GM18873 (cell line): ENCODE measurements around the gene OR5AU1.
A peak's percentile ranks its signal among the peaks of the same experiment; 100 is the strongest.

Experiments
- ATAC-seq: cut with Tn5 transposase; IDR thresholded peaks from one replicate; pipeline ENCODE4 v1.9.1; 2021; ENCODE audit warnings: mild to moderate bottlenecking, moderate library complexity, moderate number of reproducible peaks; ENCODE audit not compliant: unreplicated experiment, low FRiP score

OR5AU1 gene

DNA sequence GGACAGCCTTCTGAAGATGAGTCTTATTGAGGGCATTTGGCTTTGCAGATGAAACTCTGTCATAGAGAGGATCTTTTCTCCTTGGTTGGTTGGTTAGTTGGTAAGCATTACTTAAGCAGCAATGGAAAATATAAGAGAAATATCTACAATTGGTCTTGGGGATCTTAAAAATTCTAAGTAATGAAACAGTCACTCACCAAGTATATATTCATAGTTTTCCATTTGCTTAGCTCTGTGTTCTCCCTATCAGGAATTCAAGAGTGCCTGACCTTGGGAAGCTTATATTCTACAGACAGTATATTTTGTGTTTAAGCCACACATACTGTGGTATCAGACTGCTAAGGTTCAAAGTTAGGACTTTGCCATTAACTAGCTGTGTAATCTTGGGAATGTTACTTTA is at the start of gene OR5AU1:
Gene OR5AU1, minus strand, starts transcription at position 101 of the 400 bp plus-strand sequence. CDS start 191 bp downstream, outside the sequence.
- ATAC-seq = no peak

DNA sequence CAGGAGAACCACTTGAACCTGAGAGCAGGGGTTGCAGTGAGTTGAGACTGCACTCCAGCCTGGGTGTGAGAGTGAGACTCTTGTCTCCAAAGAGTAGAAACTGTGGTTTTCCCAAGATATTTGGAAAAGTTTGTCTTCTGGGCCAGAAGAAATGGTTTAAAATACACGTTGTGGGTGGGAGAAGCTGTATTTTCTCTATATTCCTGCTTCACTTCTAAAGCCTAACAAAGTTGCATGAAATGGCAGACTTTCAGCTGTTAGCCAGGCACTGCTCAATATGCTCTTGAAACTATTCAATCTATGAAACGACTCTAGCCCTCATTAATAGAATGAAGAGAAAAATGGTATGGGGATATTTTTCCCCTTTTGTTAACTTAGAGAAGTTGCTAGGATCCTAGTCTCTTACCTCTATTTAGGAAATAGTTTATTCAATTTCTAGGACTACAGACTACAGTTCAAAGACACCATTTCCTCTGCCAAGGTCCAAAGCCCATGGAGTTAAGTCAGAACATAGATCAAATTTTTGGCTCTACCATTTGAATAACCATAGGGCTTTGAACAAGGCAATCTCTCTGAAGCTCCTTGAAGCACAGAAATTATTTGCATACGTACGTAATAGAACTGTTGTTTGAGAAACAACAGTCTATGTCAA is 49.3 kb upstream of the OR5AU1 start:
- no peak for ATAC-seq

DNA sequence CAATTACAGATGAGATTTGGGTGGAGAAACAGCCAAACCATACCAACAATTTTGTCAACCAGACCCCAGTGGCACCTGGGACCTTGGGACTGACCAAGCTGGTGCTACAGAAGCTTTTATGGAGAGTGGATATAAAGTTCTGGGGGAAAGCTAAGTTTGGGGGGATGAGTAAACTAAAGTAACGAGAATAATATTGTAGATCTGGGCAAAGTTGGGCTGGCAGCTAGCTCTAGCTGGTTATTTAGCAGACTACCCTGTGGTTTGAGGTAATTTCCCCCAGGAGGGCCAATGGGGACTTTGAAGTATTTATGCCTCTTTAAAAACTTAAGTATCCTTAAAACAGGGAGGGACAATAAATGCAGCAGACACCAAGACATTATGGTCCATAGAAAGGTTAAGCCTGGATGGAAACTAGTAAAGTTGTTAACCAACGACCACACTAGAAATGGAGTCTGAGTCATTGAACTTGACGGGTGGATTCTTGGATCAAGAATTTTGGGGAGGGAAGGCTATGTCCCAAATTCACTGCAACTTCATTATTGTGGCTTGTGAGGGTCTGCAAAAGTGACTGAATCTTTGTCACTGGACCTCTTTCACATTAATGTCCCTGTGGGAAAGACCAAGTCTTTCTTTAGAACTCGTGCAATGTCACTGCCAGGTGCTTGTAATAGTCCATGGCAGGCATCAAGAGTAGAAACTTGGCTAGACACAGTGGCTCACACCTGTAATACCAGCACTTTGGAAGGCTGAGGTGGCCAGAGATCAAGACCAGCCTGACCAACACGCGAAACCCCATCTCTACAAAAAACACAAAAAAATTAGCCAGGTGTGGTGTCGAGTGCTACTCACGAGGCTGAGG is 48.5 kb upstream of the OR5AU1 start:
- no peak for ATAC-seq

DNA sequence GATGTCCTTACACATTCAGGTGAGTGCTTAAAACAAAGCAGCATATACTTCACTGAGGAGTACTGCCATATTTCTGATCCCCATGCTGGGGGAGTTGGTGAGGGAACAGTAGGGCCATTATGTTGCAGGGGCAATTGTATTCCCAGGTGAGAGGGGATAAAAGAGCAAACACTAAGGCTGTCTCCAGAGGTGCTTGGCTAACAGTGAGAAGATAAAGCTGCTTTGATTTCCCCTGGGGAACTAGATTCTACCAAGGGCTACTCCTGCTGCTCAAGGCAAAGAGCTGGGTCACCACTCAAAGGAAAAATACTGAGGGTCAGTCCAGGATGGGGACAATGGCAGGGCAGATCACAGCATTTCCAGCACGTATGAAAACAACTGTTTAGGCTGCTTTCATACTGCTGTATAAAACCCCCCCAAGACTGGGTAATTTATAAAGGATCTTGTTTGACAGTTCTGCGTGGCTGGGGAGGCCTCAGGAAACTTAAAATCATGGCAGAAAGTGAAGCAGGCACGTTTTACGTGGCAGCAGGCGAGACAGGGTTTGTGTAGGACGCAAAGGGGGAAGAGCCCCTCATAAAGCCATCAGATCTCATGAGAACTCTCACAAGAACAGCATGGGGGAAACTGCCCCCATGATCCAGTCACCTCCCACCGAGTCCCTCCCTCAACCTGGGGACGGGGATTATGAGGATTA is 47.8 kb upstream of the OR5AU1 start:
- no peak for ATAC-seq

DNA sequence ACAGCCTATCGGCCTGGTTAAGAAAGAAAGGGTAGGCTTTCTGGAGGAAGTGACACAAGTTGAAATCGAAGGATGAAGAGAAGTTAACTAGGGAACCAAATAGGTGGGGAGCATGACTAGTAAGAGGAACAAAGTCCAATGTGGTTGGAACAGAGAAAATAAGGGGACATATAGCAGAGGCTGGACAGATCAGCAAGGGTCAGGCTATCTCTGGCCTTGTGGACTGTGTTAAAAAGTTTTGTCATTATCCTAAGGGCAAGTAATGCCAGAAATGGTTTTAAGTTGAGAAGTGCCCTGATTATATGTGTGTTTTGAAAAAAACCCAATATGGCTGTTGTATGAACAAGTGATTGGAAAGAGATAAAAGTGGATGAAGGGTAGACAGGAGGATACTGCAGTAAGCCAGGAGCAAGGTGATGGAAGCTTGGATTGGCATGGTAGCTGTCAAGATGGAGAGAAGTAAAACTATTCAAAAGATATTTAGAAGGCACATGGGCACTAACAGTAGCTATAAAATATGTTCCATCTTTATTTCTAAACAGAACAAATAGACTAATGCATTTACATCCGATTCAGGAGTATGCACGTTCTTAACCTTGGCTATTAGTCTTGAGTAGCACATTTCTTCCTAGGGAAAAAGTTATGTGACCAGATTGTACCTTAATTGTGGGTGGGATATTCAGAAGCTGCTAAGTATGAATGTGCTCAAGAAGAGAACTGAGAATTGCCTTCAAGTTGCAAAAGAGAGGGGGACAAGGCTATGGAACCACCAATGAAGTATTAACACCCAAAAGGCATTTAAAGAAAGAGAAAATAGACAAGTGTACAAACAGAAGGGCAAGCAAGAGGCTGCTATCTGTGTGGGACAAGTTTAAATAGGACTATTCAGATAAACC is 46.8 kb upstream of the OR5AU1 start:
- no peak for ATAC-seq

GRCh38 chr14:21201732-21202462 is 46.0 kb upstream of the OR5AU1 start:
- no peak for ATAC-seq

DNA sequence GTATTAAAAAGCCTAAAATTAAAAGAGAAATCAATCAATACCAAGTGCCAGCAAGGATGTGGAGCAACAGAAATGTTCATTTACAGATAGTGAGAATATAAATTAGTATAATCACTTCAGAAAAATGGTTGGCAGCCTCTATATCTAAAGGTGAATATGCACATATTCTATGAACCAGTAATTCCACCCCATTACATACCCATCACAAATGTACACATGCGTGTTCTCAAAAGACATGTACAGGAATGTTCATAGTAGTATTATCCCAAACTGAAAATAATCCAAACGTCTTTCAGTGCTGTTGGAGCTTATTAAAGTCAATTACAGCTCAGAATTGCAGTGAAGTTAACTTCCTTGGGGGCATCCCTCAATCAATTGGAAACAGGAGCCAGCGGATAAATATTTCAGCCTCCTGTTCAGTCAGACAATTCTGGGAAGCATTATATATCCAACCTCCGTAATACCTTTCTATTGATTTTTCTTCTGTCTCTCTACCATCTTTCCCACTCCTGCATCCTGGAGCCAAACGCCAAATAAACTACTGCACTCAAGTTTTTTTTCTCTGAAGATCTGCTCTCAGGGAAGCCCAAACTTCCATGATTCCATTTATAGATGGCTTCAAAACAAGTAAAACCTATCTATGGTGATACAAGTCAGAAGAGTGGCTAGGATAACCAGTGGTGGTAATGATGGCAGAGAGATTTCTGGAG is 45.0 kb upstream of the OR5AU1 start:
- ATAC-seq = no peak

GRCh38 chr14:21199611-21200560 is 44.0 kb upstream of the OR5AU1 start:
- no peak for ATAC-seq

DNA sequence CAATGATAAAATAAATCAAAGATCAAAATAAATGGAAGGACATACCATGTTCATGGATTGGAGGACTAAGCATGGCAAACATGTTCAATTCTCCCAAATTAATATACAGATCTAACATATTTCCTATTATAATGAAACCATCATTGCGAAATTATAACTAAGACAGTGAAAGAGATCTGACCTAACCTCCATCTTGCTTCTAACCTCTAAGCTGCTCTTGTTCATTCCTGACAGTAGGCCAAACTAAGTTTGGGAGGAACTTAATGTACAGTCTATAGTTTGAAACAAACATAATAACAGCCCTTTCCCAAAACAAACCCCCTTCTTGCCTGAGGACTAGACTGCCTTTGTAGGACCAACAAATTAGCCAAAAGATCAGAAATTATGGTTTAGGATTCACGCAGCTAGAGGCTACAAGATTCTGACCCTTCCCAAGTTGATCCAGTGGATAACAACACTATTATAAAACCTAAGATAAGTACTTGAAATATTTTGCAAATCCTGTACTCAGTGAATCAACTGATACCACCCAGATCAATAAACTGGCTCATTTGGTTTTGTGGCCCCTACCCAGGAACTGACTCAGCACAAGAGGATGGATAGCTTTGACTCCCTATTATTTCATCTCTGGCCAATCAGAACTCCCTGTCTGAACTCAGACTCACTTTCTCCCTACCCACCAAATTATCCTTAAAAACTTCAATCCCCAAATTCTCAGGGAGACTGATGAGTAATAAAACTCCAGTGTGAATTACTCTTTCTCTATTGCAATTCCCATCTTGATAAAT is 41.7 kb upstream of the OR5AU1 start:
- ATAC-seq = no peak

DNA sequence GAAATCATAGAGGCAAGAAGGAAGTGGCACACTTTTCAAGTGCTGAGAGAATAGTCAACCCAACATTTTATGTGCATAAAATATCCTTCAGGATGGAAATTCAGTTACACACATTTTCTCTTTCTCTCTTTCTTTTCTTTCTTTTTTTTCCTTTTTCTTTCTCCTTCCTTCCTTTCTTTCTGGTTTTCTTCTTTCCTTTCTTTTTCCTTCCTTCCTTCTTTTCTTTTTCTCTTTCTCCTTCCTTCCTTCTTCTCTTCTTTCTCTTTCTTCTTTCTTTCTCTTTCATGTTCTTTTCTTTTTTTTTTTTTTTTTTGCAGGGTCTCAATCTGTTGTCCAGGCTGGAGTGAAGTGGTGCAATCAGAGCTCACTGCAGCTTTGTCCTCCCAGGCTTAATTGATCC is 38.7 kb upstream of the OR5AU1 start:
- ATAC-seq = no peak

DNA sequence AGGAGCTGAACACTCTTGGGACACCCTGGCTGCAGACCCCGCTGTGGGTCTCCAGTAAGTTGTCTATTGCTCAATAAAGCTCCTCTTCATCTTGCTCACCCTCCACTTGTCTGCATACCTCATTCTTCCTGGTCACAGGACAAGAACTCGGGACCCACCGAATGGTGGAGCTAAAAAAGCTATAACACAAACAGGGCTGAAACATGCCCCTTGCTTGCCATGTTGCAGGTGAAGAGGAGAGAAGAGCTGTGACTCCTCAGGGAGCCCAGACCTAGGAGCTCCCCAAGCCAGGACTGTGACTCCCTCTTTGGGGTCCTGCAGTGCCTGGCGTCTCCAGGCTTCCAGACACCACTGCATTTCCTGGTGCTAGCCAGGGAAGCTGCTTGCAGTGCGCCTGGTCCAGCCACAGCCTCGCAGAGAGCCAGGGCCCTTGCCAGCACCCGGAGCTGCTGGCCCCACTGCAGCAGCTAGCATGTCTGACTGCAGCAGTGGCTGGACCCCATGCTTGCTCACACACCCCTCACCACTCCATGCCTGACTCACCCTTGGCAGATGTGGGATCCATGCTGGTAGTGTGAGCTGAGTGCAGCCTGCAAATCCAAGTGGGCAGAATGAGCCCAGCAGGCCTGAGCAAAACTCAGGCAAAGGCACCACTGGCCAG is 37.1 kb upstream of the OR5AU1 start:
- ATAC-seq = no peak

GRCh38 chr14:21192447-21192822 is 36.6 kb upstream of the OR5AU1 start:
- ATAC-seq = no peak

DNA sequence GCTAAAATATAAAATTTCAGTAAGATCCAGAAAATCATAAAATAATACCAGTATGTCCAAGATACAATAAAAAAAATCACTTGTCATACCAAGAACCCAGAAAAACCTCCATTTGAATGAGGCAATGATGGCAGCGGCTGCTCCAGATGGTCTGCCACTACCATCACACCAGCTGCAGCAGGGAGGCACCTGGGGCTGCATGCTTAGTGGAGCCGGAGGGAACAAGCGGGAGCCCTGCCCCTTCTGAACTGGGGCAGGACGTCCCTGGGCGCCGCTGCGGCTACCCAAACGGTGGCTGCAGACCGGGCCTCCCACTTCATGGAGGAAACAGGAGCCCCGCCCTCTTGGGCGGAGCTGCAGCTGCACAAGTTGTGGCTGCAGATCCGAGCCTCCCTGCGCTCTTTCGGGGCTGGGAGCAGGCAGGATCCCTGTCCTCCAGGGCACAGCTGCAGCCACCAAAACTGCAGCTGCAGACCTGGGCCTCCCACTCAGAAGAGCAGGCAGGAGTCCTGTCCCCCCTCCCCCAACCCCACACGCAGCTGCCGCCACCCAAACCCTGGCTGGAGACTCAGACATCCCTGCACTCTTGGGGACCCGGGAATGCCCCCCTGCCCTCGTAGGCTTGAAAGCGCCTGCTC is 36.1 kb upstream of the OR5AU1 start:
- peak; percentile 88 for ATAC-seq

DNA sequence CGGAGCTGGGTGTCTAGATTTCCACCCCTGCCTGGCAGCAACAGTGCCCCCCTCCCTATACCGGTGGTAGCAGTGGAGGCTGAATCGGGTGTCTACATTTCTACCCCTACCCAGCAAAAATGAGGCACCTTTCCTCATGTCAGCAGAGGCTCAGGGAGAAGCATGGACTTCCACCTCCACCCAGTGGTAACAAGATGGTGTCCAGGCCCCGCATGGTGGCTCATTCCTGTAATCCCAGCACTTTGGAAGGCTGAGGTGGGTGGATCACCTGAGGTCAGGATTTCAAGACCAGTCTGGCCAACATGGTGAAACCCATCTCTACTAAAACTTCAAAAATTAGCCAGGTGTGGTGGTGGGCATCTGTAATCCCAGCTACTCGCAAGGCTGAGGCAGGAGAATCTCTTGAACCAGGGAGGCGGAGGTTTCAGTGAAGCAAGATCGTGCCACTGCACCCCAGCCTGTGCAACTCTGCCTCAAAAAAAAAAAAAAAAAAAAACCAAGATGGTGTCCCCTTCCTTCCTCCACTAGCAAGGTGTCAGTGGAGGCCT is 35.5 kb upstream of the OR5AU1 start:
- no peak for ATAC-seq

- ATAC-seq = no peak
These were observed 29.6 kb upstream of the OR5AU1 start for GRCh38 chr14:21185491-21185890.

- no peak for ATAC-seq
These were observed 28.4 kb upstream of the OR5AU1 start for GRCh38 chr14:21184254-21184653.
